DOHH2 (cell line): ENCODE measurements around the gene SF3B2.
A peak's percentile ranks its signal among the peaks of the same experiment; 100 is the strongest.

ENCODE experiments used
- H3F3A ChIP-seq: fragments of 200-600 bp; sonication (generic), shearing (Covaris generic); 2 replicates; pipeline ENCODE4 v1.6.0; 2016; ENCODE audit warnings: antibody characterized with exemption, mild to moderate bottlenecking; ENCODE audit not compliant: control insufficient read depth, insufficient read depth
- H3K27ac ChIP-seq: fragments of 200-600 bp; sonication (generic); 2 replicates; pipeline ENCODE4 v1.5.1; 2014; ENCODE audit warnings: low read depth, mild to moderate bottlenecking, low read length, moderate library complexity
- H3K27me3 ChIP-seq: fragments of 200-600 bp; sonication (generic); 2 replicates; pipeline ENCODE4 v1.6.1; 2014; ENCODE audit warnings: mild to moderate bottlenecking, low read length, mixed read lengths; ENCODE audit not compliant: control insufficient read depth
- H3K36me3 ChIP-seq: fragments of 200-600 bp; sonication (generic); 2 replicates; pipeline ENCODE4 v1.6.1; 2014; ENCODE audit warnings: mild to moderate bottlenecking, low read length, moderate library complexity, mixed read lengths; ENCODE audit not compliant: control insufficient read depth
- H3K4me1 ChIP-seq: fragments of 200-600 bp; sonication (generic); 2 replicates; pipeline ENCODE4 v1.6.1; 2014; ENCODE audit warnings: mild to moderate bottlenecking, low read length, mixed read lengths; ENCODE audit not compliant: control insufficient read depth
- H3K4me2 ChIP-seq: fragments of 200-600 bp; sonication (generic); 2 replicates; pipeline ENCODE4 v1.6.0; 2014; ENCODE audit warnings: mild to moderate bottlenecking, low read length, moderate library complexity
- H3K4me3 ChIP-seq: fragments of 200-600 bp; sonication (generic); 2 replicates; pipeline ENCODE4 v1.5.1; 2014; ENCODE audit warnings: mild to moderate bottlenecking, low read length, mixed read lengths
- H3K79me2 ChIP-seq: fragments of 200-600 bp; sonication (generic); 2 replicates; pipeline ENCODE4 v1.6.1; 2014; ENCODE audit warnings: mild to moderate bottlenecking, low read length, mixed read lengths; ENCODE audit not compliant: control insufficient read depth
- H3K9me2 ChIP-seq: fragments of 200-600 bp; sonication (generic); replicated peaks from 2 replicates; pipeline ENCODE4 v1.6.1; 2014; ENCODE audit warnings: mild to moderate bottlenecking, low read length, mixed read lengths; ENCODE audit not compliant: control insufficient read depth
- H3K9me3 ChIP-seq: fragments of 200-600 bp; sonication (generic); 2 replicates; pipeline ENCODE4 v1.6.1; 2014; ENCODE audit warnings: antibody characterized with exemption, low read length, mixed read lengths; ENCODE audit not compliant: control insufficient read depth, insufficient read depth
- H4K20me1 ChIP-seq: fragments of 200-600 bp; sonication (generic); 2 replicates; pipeline ENCODE4 v1.6.0; 2014; ENCODE audit warnings: low read depth, mild to moderate bottlenecking, antibody characterized with exemption, low read length, moderate library complexity; ENCODE audit not compliant: control insufficient read depth, insufficient read depth
- EZH2phosphoT487 ChIP-seq: fragments of 200-600 bp; sonication (generic); IDR thresholded peaks from 2 replicates; pipeline ENCODE4 v1.6.1; 2017; ENCODE audit warnings: borderline replicate concordance, mild to moderate bottlenecking, antibody characterized with exemption, low read length, moderate library complexity, mixed read lengths
- TF ChIP-seq, protein P1 (sequence below): fragments of 200-600 bp; sonication (generic); IDR thresholded peaks from one replicate; pipeline ENCODE4 v1.5.1; 2014; ENCODE audit warnings: antibody characterized with exemption, mild to moderate bottlenecking, low read depth, low read length; ENCODE audit not compliant: poor library complexity, severe bottlenecking

Gene SF3B2

DNA sequence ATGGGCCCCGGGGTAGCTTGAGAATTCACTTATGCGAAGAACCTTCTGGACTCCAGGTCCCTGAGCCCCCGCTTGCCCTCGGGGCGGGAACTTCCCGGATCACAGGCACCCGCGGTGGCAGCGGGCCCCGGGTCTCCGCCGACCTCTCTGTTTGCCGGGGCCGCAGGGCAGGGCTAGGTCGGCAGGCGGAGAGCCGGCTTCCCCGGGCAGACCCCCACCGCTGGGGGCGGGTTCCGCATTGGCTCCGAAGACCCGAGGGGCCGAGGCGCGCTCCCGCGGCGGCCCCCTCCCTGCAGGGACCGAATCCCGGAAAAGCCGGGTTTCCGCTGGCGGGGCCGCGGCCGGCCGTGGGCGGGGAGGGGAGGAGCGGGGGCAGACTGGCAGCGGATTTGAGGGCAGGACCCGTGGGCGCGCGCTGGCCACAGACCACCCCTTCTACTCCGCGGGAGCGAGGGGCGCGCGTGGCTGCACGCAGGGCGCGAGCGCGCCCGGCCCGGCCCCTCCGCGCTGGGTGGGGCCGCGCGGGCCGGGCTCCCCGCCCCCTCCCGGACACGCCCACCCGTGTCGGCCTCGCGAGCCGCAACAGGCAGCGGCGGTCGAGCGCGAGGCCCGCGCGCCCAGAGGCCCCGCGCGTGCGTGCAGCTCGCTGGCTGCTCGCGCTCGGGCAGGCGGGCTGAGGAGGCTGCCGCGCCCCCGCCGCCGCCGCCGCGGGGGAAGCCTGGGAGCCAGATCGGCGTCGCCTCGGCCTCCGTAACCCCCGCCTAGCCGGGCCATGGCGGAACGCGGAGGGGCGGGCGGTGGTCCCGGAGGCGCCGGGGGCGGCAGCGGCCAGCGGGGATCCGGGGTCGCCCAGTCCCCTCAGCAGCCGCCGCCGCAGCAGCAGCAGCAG lies 17.8 kb downstream of the SF3B2 start, which contains the start of gene PACS1:
Gene PACS1, plus strand, starts transcription at position 558 of the 889 bp plus-strand sequence. Its CDS starts 215 bp downstream, at position 773.
- H3K36me3 ChIP-seq, result peaks cover 80% of the 10 kb centered on the region
- H3K27ac ChIP-seq, result peak within 1 kb of the TSS; percentile 76
- no peaks in the 10 kb centered on the region for H3K27me3 ChIP-seq
- no peaks in the 10 kb centered on the region for H3K9me2 ChIP-seq
- peaks cover 52% of the 10 kb centered on the region for H3F3A ChIP-seq
- H3K79me2 ChIP-seq, result peaks cover 57% of the 10 kb centered on the region
- peak within 1 kb of the TSS; percentile 91 for H3K4me2 ChIP-seq
- H3K4me3 ChIP-seq, result peak within 1 kb of the TSS; percentile 80
- H4K20me1 ChIP-seq, result 0 out of 2 replicates have a peak, but pooled peaks cover 5% of the 10 kb centered on the region
- peaks cover 65% of the 10 kb centered on the region for H3K4me1 ChIP-seq
- no peaks in the 10 kb centered on the region for H3K9me3 ChIP-seq
- TF ChIP-seq, protein P1, sequence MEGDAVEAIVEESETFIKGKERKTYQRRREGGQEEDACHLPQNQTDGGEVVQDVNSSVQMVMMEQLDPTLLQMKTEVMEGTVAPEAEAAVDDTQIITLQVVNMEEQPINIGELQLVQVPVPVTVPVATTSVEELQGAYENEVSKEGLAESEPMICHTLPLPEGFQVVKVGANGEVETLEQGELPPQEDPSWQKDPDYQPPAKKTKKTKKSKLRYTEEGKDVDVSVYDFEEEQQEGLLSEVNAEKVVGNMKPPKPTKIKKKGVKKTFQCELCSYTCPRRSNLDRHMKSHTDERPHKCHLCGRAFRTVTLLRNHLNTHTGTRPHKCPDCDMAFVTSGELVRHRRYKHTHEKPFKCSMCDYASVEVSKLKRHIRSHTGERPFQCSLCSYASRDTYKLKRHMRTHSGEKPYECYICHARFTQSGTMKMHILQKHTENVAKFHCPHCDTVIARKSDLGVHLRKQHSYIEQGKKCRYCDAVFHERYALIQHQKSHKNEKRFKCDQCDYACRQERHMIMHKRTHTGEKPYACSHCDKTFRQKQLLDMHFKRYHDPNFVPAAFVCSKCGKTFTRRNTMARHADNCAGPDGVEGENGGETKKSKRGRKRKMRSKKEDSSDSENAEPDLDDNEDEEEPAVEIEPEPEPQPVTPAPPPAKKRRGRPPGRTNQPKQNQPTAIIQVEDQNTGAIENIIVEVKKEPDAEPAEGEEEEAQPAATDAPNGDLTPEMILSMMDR, result no peak
- no peak for TF ChIP-seq EZH2phosphoT487

DNA sequence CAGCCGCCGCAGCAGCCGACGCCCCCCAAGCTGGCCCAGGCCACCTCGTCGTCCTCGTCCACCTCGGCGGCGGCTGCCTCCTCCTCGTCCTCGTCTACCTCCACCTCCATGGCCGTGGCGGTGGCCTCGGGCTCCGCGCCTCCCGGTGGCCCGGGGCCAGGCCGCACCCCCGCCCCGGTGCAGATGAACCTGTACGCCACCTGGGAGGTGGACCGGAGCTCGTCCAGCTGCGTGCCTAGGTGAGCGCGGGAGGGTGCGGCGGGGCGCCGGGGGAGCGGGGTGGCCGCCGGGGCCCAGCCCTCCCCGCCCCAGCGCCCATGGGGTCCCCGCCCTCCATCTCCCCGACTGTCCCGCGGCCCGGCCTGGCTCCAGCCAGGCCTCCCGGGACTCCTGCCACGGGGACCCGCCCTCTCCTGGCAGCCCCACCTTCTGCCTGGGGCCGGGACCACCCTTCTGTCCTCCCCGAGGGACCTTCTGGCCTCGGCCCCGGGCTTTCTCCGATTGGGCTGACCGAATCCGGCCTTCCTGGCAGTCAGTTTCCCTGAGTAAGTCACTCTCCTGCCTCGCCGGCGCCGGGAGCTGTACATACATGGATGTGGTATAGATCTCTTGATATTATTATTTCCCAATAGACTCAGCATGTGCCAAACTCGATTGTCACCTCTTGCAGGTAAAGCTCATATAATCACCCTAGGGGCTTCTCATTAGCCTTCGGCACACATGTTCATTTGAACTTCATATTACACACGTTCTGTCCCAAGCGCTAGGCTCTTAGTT lies 18.6 kb downstream of the SF3B2 start:
- H3K4me3 ChIP-seq, result peak overlapping the region; percentile 80
- peaks cover 65% of the 10 kb centered on the region for H3K4me1 ChIP-seq
- 0 out of 2 replicates have a peak, but pooled peaks cover 5% of the 10 kb centered on the region for H4K20me1 ChIP-seq
- TF ChIP-seq, protein P1, result no peak
- TF ChIP-seq EZH2phosphoT487, result no peak
- H3K79me2 ChIP-seq, result peaks cover 61% of the 10 kb centered on the region
- peak overlapping the region; percentile 45 for H3K27ac ChIP-seq
- H3K36me3 ChIP-seq, result peaks cover 77% of the 10 kb centered on the region
- H3K4me2 ChIP-seq, result peak overlapping the region; percentile 91
- no peaks in the 10 kb centered on the region for H3K27me3 ChIP-seq
- no peaks in the 10 kb centered on the region for H3K9me3 ChIP-seq
- no peaks in the 10 kb centered on the region for H3K9me2 ChIP-seq
- H3F3A ChIP-seq, result peaks cover 44% of the 10 kb centered on the region

DNA sequence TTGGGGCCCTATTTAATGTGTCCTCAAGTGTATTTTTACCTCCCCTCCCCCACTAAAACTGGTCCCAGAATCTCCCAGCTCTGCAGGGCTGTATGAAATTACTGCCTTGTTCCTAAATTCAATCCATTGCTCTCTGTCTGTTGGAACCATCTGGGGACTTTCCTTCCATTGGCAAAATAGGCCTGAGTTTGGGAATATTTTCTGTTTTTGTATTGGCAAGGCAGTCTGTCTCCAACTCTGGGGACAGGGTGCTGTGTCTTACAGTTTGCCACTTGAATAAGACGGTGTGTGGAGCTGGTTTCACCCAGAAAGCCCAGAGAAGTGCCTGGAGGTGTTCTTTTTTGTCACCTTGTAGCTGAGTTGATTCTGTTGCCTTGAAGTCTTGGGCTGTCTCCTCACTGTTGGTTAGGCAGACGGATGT lies 19.2 kb downstream of the SF3B2 start:
- Histone ChIP-seq H3K27me3 (no peaks in the 10 kb centered on the region), H4K20me1 (0 out of 2 replicates have a peak, but pooled peaks cover 5% of the 10 kb centered on the region), H3K27ac (peak overlapping the region; percentile 45), H3K36me3 (peaks cover 73% of the 10 kb centered on the region), H3F3A (peaks cover 40% of the 10 kb centered on the region), H3K79me2 (peaks cover 67% of the 10 kb centered on the region), H3K9me3 (no peaks in the 10 kb centered on the region), H3K9me2 (no peaks in the 10 kb centered on the region), H3K4me3 (peak overlapping the region; percentile 80), H3K4me1 (peaks cover 65% of the 10 kb centered on the region), H3K4me2 (peak overlapping the region; percentile 91)
- TF ChIP-seq, protein P1, result no peak
- TF ChIP-seq EZH2phosphoT487, result no peak
